PC-3 (cell line): Measurements from ENCODE around the gene MED15. TPM values are rescaled to one million over a fixed set of nuclear protein-coding genes. Genes with fewer than 3 reads are reported as not detected.

Experiments
- ATAC-seq: fragments of 200-7000 bp; cut with Tn5 transposase; 2 replicates; pipeline ENCODE4 v1.9.1; 2020; ENCODE audit warnings: mild to moderate bottlenecking, moderate library complexity
- BruUV-seq: library from RNA; stranded (reverse); fragments of 400-500 nt; replicated peaks from 2 replicates; lab custom pipeline; 2021; lab: Mats Ljungman, UMichigan
- CTCF ChIA-PET: fragments of 300-600 bp; sonication (Branson Sonifier 250); formaldehyde crosslinking; loops from one replicate; lab custom pipeline; 2022; ENCODE audit warnings: antibody characterized with exemption; lab: Charles Lee
- POLR2A ChIA-PET: fragments of 300-600 bp; sonication (Branson Sonifier 250); formaldehyde crosslinking; loops from one replicate; lab custom pipeline; 2022; ENCODE audit warnings: antibody characterized with exemption; ENCODE audit not compliant: unreplicated experiment; lab: Charles Lee
- DNase-seq: peaks from one replicate; pipeline ENCODE4 v3.0.0-alpha.2; 2015
- H2AFZ ChIP-seq: fragments of 300-600 bp; sonication (generic); 2 replicates; pipeline ENCODE4 v1.6.0; 2016; ENCODE audit warnings: antibody characterized with exemption, low read length
- H3F3A ChIP-seq: fragments of 300-600 bp; sonication (generic); one replicate; pipeline ENCODE4 v1.6.0; 2017; ENCODE audit warnings: antibody characterized with exemption, low read length, control low read depth, mild to moderate bottlenecking; ENCODE audit not compliant: unreplicated experiment
- H3K27ac ChIP-seq: fragments of 300-600 bp; sonication (generic); 2 replicates; pipeline ENCODE4 v1.5.1; 2016; ENCODE audit warnings: mild to moderate bottlenecking, low read length
- H3K27me3 ChIP-seq: fragments of 300-600 bp; sonication (generic); 2 replicates; pipeline ENCODE4 v1.6.1; 2016; ENCODE audit warnings: low read length, mixed read lengths
- H3K36me3 ChIP-seq: fragments of 300-600 bp; sonication (generic); 2 replicates; pipeline ENCODE4 v1.6.1; 2016; ENCODE audit warnings: low read depth, mixed run types, low read length, mixed read lengths
- H3K4me1 ChIP-seq: fragments of 300-600 bp; sonication (generic); 2 replicates; pipeline ENCODE4 v1.5.1; 2016; ENCODE audit warnings: low read length; ENCODE audit not compliant: insufficient read depth
- H3K4me2 ChIP-seq: fragments of 300-600 bp; sonication (generic); 2 replicates; pipeline ENCODE4 v1.6.0; 2016; ENCODE audit warnings: low read length
- H3K4me3 ChIP-seq: fragments of 300-600 bp; sonication (generic); 2 replicates; pipeline ENCODE4 v1.5.1; 2016; ENCODE audit warnings: mild to moderate bottlenecking, low read length, mixed read lengths
- H3K79me2 ChIP-seq: fragments of 300-600 bp; sonication (generic); 2 replicates; pipeline ENCODE4 v1.6.1; 2017; ENCODE audit warnings: low read length, mixed read lengths
- H3K9ac ChIP-seq: fragments of 300-600 bp; sonication (generic); 2 replicates; pipeline ENCODE4 v1.6.0; 2016; ENCODE audit warnings: mild to moderate bottlenecking, low read length
- H3K9me2 ChIP-seq: fragments of 300-600 bp; sonication (generic); replicated peaks from 2 replicates; pipeline ENCODE4 v1.6.1; 2016; ENCODE audit warnings: mixed run types, low read length, mixed read lengths
- H3K9me3 ChIP-seq: fragments of 300-600 bp; sonication (generic); 2 replicates; pipeline ENCODE4 v1.6.1; 2016; ENCODE audit warnings: low read length, mixed read lengths
- H4K20me1 ChIP-seq: fragments of 300-600 bp; sonication (generic); 2 replicates; pipeline ENCODE4 v1.6.1; 2016; ENCODE audit warnings: low read length, mixed read lengths
- CTCF ChIP-seq: fragments of 300-600 bp; sonication (generic); conservative IDR thresholded peaks from 2 replicates; pipeline ENCODE4 v1.5.1; 2017; ENCODE audit warnings: antibody characterized with exemption, low read depth, mild to moderate bottlenecking, low read length
- EZH2 ChIP-seq: fragments of 300-600 bp; sonication (generic); IDR thresholded peaks from one replicate; pipeline ENCODE4 v1.6.1; 2017; ENCODE audit warnings: antibody characterized with exemption, mild to moderate bottlenecking, low read length; ENCODE audit not compliant: unreplicated experiment
- EZH2phosphoT487 ChIP-seq: fragments of 300-600 bp; sonication (generic); IDR thresholded peaks from 2 replicates; pipeline ENCODE4 v1.6.1; 2018; ENCODE audit warnings: mild to moderate bottlenecking, antibody characterized with exemption, low read length, borderline replicate concordance
- intact Hi-C: fragments of 100-400 bp; cut with micrococcal nuclease; formaldehyde crosslinking; loops from 2 replicates; pipeline ENCODE4 v1.9.0; 2023
- total RNA-seq: library from RNA; depleted of rRNA; stranded (reverse); fragments of >200 nt; gene quantifications from 2 replicates; pipeline ENCODE4 v1.2.3, GENCODE V29; 2014

MED15 gene
- total RNA-seq, 1 experiment from 2014 or later = 55.9 TPM

- Histone ChIP-seq H3F3A (no peaks in the 10 kb centered on the region), H4K20me1 (no peaks in the 10 kb centered on the region), H3K27ac (no peak overlapping the region), H3K36me3 (no peaks in the 10 kb centered on the region), H3K9me3 (no peaks in the 10 kb centered on the region), H2AFZ (no peak overlapping the region), H3K27me3 (no peaks in the 10 kb centered on the region), H3K4me3 (no peak overlapping the region), H3K4me2 (no peak overlapping the region), H3K79me2 (peaks cover 19% of the 10 kb centered on the region), H3K4me1 (0 out of 2 replicates have a peak, but pooled peaks cover 5% of the 10 kb centered on the region), H3K9me2 (no peaks in the 10 kb centered on the region), H3K9ac (no peak overlapping the region)
- TF ChIP-seq EZH2 (no peak), CTCF (no peak), EZH2phosphoT487 (no peak)
- ATAC-seq = no peak
- no TSS peak for BruUV-seq
- ChIA-PET POLR2A (no interaction called here), CTCF (no interaction called here)
- intact Hi-C loops = loop anchor here (10.0 kb wide), 1 partner anchor 77 kb away; no protein-coding TSS in a partner anchor
- DNase-seq = no peak
These were observed 16.1 kb upstream of the MED15 start for GRCh38 chr22:20491346-20491745.

- Histone ChIP-seq H3K27me3 (no peaks in the 10 kb centered on the region), H3K9me2 (no peaks in the 10 kb centered on the region), H3K4me2 (peak within 1 kb of the TSS; percentile 100), H2AFZ (peak within 1 kb of the TSS; percentile 65), H3K79me2 (peaks cover 19% of the 10 kb centered on the region), H4K20me1 (no peaks in the 10 kb centered on the region), H3K36me3 (no peaks in the 10 kb centered on the region), H3F3A (no peaks in the 10 kb centered on the region), H3K4me1 (peaks cover 24% of the 10 kb centered on the region), H3K27ac (peak within 1 kb of the TSS; percentile 80), H3K9me3 (no peaks in the 10 kb centered on the region), H3K9ac (peak within 1 kb of the TSS; percentile 94), H3K4me3 (peak within 1 kb of the TSS; percentile 83)
- DNase-seq (peak; percentile 30), ATAC-seq (peak; percentile 17)
- ChIA-PET CTCF (interaction anchor here (0.6 kb wide), 1 partner anchor 77 kb away, joined by 4 read pairs; no protein-coding TSS in a partner anchor), POLR2A (interaction anchor here (0.5 to 0.7 kb wide), 4 partner anchors 12 to 121 kb away, joined by 3 to 19 read pairs (median 9); partner anchors contain the start of gene MED15)
- TF ChIP-seq EZH2phosphoT487 = no peak
- TF ChIP-seq CTCF = no peak
- TF ChIP-seq EZH2 = no peak
- intact Hi-C loops = loop anchor here (5.0 to 10.0 kb wide), 2 partner anchors 37 to 80 kb away; no protein-coding TSS in a partner anchor
- BruUV-seq = no TSS peak
These were observed 12.2 kb upstream of the MED15 start, which contains the start of gene KLHL22 for GRCh38 chr22:20494978-20495860. Gene KLHL22, minus strand, starts transcription at chr22:20495795. Its CDS starts 6,584 bp downstream, at chr22:20489211.
